ENCODE measurements around the gene IQGAP2.
"Not testable (repeated sequence)": the region's sequence is repeated elsewhere in the genome, so short reads cannot be mapped to it uniquely, and the experiment has no call there.

The IQGAP2 gene

GRCh38 chr5:76591366-76591765, 188.3 kb downstream of the IQGAP2 start:
- no peak overlapping the region for H3K4me3 ChIP-seq (ENCODE audit: insufficient read depth, low read depth, low read length, poor library complexity, severe bottlenecking)
- H3K27ac ChIP-seq (ENCODE audit: insufficient read depth, low read length, poor library complexity, severe bottlenecking), result no peak overlapping the region
- no peaks in the 10 kb centered on the region for H3K9me3 ChIP-seq (ENCODE audit: control insufficient read depth, low read length)
- no peaks in the 10 kb centered on the region for H3K27me3 ChIP-seq (replicated peaks; ENCODE audit: control insufficient read depth, insufficient read depth, low read length, poor library complexity, severe bottlenecking)
- peaks cover 37% of the 10 kb centered on the region for H3K36me3 ChIP-seq (ENCODE audit: control insufficient read depth, insufficient read depth, low read length)
- DNase-seq, result no peak
- no peaks in the 10 kb centered on the region for H3K4me1 ChIP-seq (ENCODE audit: control insufficient read depth, insufficient read depth, low read length, poor library complexity, severe bottlenecking)

DNA sequence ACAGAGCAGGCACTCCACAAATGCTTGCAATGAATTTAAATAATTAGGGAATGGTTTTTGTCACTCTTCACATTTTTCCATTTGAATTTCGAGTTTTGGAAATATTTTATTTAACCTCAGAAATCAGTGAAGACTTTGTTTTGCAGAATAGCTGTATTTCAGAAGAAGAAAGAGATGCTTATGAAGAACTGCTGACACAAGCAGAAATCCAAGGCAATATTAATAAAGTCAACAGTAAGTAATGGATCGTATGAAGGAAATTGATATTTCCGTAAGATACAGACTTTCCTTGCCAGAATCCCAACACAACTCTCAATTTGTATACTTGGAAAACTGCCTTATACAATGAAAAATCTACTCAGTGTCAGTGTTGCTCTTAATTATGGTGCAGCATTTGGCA, 189.6 kb downstream of the IQGAP2 start:
- no peaks in the 10 kb centered on the region for H3K27me3 ChIP-seq (replicated peaks; ENCODE audit: control insufficient read depth, insufficient read depth, low read length, poor library complexity, severe bottlenecking)
- no peaks in the 10 kb centered on the region for H3K4me1 ChIP-seq (ENCODE audit: control insufficient read depth, insufficient read depth, low read length, poor library complexity, severe bottlenecking)
- DNase-seq, result no peak
- no peak overlapping the region for H3K4me3 ChIP-seq (ENCODE audit: insufficient read depth, low read depth, low read length, poor library complexity, severe bottlenecking)
- H3K36me3 ChIP-seq (ENCODE audit: control insufficient read depth, insufficient read depth, low read length), result peaks cover 47% of the 10 kb centered on the region
- no peaks in the 10 kb centered on the region for H3K9me3 ChIP-seq (ENCODE audit: control insufficient read depth, low read length)
- no peak overlapping the region for H3K27ac ChIP-seq (ENCODE audit: insufficient read depth, low read length, poor library complexity, severe bottlenecking)

DNA sequence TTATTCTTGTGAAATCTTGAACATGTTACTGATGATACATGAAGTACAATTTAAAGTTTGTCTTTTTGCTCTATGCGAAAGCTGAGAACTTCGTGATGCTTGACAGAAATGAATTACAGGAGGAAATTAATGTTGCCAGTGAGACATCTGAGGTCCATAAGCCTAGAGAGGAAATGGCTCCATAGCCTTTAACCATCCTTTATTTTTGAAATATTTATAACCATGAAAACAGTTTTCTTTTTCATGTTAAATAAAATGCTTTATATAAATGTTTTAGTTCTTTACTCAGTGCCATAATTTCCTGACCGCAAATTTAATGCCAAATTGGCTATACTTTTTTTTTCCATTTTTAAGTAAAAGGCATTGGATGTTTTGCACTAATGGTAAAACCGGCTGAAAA, 191.0 kb downstream of the IQGAP2 start:
- Histone ChIP-seq H3K4me3 (ENCODE audit: insufficient read depth, low read depth, low read length, poor library complexity, severe bottlenecking) (no peak overlapping the region), H3K27ac (ENCODE audit: insufficient read depth, low read length, poor library complexity, severe bottlenecking) (no peak overlapping the region), H3K27me3 (replicated peaks; ENCODE audit: control insufficient read depth, insufficient read depth, low read length, poor library complexity, severe bottlenecking) (no peaks in the 10 kb centered on the region), H3K4me1 (ENCODE audit: control insufficient read depth, insufficient read depth, low read length, poor library complexity, severe bottlenecking) (no peaks in the 10 kb centered on the region), H3K36me3 (ENCODE audit: control insufficient read depth, insufficient read depth, low read length) (peaks cover 52% of the 10 kb centered on the region), H3K9me3 (ENCODE audit: control insufficient read depth, low read length) (no peaks in the 10 kb centered on the region)
- no peak for DNase-seq

DNA sequence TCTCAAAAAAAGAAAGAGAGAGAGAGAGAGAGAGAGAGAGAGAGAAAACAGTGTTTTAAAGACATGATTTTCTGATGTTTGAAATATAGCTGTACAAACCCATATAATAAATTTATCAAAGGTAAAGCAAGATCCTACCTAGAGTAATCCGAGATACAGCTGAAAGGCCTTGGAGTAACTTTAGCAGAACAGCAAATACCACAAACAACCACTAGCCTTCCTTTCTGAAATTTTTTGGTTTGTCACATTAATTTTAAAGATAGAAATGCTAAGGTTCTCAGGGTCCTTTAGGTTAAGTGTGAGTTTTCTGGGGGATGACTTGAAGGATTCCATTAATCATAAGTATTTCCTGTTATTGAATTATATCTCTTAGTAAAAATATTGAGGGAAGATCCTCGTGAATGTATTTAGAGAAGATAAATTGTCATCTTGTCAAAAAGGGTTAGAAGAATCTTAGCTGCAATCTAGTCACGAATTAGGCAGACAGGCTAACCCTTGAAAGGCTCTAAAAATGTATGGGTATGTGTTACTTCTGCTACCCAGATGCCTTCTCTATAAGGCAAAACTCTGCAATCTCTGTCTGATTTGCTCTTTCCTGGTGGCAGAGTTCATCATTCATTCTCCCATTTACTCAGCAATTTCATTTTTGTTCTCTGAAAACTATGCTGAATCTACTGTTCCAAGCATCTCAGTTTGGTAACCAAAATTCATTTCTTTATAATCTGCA, 192.8 kb downstream of the IQGAP2 start:
- Histone ChIP-seq H3K4me1 (ENCODE audit: control insufficient read depth, insufficient read depth, low read length, poor library complexity, severe bottlenecking) (no peaks in the 10 kb centered on the region), H3K36me3 (ENCODE audit: control insufficient read depth, insufficient read depth, low read length) (peaks cover 46% of the 10 kb centered on the region), H3K27ac (ENCODE audit: insufficient read depth, low read length, poor library complexity, severe bottlenecking) (no peak overlapping the region), H3K9me3 (ENCODE audit: control insufficient read depth, low read length) (no peaks in the 10 kb centered on the region), H3K4me3 (ENCODE audit: insufficient read depth, low read depth, low read length, poor library complexity, severe bottlenecking) (no peak overlapping the region), H3K27me3 (replicated peaks; ENCODE audit: control insufficient read depth, insufficient read depth, low read length, poor library complexity, severe bottlenecking) (no peaks in the 10 kb centered on the region)
- no peak for DNase-seq

DNA sequence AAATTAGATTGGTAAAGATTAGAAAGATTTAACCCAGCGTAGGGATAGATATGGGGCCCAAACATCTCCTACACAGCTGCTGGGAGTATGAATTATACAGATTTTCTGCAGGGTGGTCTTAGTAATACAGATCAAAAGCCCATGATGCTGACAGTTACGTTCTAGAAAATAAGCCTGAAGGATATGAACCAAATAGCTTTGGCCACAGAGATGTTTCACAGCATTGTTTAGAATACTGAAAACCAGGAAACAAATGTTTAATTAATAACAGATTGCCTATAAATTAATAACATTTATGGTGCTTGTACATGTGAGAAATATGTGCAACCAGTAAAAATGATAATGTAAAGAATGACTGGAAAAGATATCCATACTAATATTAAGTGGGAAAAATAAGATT, 195.4 kb downstream of the IQGAP2 start:
- H3K9me3 ChIP-seq (ENCODE audit: control insufficient read depth, low read length), result no peaks in the 10 kb centered on the region
- H3K4me1 ChIP-seq (ENCODE audit: control insufficient read depth, insufficient read depth, low read length, poor library complexity, severe bottlenecking), result no peaks in the 10 kb centered on the region
- no peak for DNase-seq
- H3K4me3 ChIP-seq (ENCODE audit: insufficient read depth, low read depth, low read length, poor library complexity, severe bottlenecking), result no peak overlapping the region
- H3K27me3 ChIP-seq (replicated peaks; ENCODE audit: control insufficient read depth, insufficient read depth, low read length, poor library complexity, severe bottlenecking), result no peaks in the 10 kb centered on the region
- no peak overlapping the region for H3K27ac ChIP-seq (ENCODE audit: insufficient read depth, low read length, poor library complexity, severe bottlenecking)
- peaks cover 36% of the 10 kb centered on the region for H3K36me3 ChIP-seq (ENCODE audit: control insufficient read depth, insufficient read depth, low read length)

- H3K36me3 ChIP-seq (ENCODE audit: control insufficient read depth, insufficient read depth, low read length), result peaks cover 40% of the 10 kb centered on the region
These were observed 197.6 kb downstream of the IQGAP2 start for GRCh38 chr5:76600716-76601115.

GRCh38 chr5:76601470-76601869, 198.4 kb downstream of the IQGAP2 start:
- peak in 1 of 3 donors; percentile 2 for DNase-seq
- Histone ChIP-seq H3K4me3 (ENCODE audit: insufficient read depth, low read depth, low read length, poor library complexity, severe bottlenecking) (no peak overlapping the region), H3K36me3 (ENCODE audit: control insufficient read depth, insufficient read depth, low read length) (peaks cover 45% of the 10 kb centered on the region), H3K27me3 (replicated peaks; ENCODE audit: control insufficient read depth, insufficient read depth, low read length, poor library complexity, severe bottlenecking) (no peaks in the 10 kb centered on the region), H3K9me3 (ENCODE audit: control insufficient read depth, low read length) (no peaks in the 10 kb centered on the region), H3K4me1 (ENCODE audit: control insufficient read depth, insufficient read depth, low read length, poor library complexity, severe bottlenecking) (no peaks in the 10 kb centered on the region), H3K27ac (ENCODE audit: insufficient read depth, low read length, poor library complexity, severe bottlenecking) (no peak overlapping the region)

More at GRCh38 chr5:76600716-76601115, 197.6 kb downstream of the IQGAP2 start:
- DNase-seq, result no peak
- Histone ChIP-seq H3K27ac (ENCODE audit: insufficient read depth, low read length, poor library complexity, severe bottlenecking) (no peak overlapping the region), H3K27me3 (replicated peaks; ENCODE audit: control insufficient read depth, insufficient read depth, low read length, poor library complexity, severe bottlenecking) (no peaks in the 10 kb centered on the region), H3K4me1 (ENCODE audit: control insufficient read depth, insufficient read depth, low read length, poor library complexity, severe bottlenecking) (no peaks in the 10 kb centered on the region), H3K4me3 (ENCODE audit: insufficient read depth, low read depth, low read length, poor library complexity, severe bottlenecking) (no peak overlapping the region), H3K9me3 (ENCODE audit: control insufficient read depth, low read length) (no peaks in the 10 kb centered on the region)

DNA sequence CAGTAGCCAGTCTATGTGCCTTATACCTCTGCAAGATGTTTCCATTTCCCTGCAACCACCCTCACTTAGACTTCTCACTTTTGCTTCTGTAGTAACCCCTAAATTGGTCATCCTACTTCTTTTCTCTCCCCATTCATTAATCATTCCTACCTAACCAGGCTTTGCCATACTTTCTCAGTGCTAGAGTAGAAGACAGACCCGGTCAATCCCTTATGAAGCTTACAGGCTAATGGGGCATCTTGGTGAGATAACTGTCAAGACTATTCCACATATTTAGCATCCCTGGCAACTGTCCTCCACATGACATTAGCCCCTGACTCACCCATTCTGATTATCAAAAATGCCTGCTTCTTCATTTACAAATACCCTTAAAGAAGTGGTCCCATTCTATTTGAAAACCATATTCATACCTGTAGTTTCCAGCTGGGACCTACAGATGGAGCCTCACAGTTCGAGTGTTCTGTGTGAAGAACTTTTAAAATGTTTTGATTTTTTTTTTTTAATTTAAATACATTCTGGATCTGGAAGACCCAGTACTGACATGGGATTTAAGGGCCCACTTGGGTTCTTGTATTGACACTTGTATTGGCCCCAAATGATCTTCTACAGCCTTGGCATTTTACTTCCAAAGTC, 199.1 kb downstream of the IQGAP2 start:
- Histone ChIP-seq H3K9me3 (ENCODE audit: control insufficient read depth, low read length) (no peaks in the 10 kb centered on the region), H3K27ac (ENCODE audit: insufficient read depth, low read length, poor library complexity, severe bottlenecking) (no peak overlapping the region), H3K27me3 (replicated peaks; ENCODE audit: control insufficient read depth, insufficient read depth, low read length, poor library complexity, severe bottlenecking) (no peaks in the 10 kb centered on the region), H3K36me3 (ENCODE audit: control insufficient read depth, insufficient read depth, low read length) (peaks cover 45% of the 10 kb centered on the region), H3K4me1 (ENCODE audit: control insufficient read depth, insufficient read depth, low read length, poor library complexity, severe bottlenecking) (no peaks in the 10 kb centered on the region), H3K4me3 (ENCODE audit: insufficient read depth, low read depth, low read length, poor library complexity, severe bottlenecking) (no peak overlapping the region)
- no peak for DNase-seq

DNA sequence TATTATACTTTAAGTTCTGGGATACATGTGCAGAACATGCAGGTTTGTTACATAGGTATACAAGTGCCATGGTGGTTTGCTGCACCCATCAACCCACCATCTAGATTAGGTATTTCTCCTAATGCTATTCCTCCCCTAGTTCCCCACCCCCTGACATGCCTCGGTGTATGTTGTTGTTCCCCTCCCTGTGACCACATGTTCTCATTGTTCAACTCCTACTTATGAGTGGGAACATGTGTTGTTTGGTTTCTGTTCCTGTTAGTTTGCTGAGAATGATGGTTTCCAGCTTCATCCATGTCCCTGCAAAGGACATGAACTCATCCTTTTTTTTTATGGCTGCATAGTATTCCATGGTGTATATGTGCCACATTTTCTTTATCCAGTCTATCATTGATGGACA, 200.9 kb downstream of the IQGAP2 start:
- not testable (repeated sequence) for H3K27me3 ChIP-seq (replicated peaks; ENCODE audit: control insufficient read depth, insufficient read depth, low read length, poor library complexity, severe bottlenecking); H3K4me1 ChIP-seq (ENCODE audit: control insufficient read depth, insufficient read depth, low read length, poor library complexity, severe bottlenecking); H3K4me3 ChIP-seq (ENCODE audit: insufficient read depth, low read depth, low read length, poor library complexity, severe bottlenecking); DNase-seq; H3K27ac ChIP-seq (ENCODE audit: insufficient read depth, low read length, poor library complexity, severe bottlenecking); H3K9me3 ChIP-seq (ENCODE audit: control insufficient read depth, low read length)
- peaks cover 41% of the 10 kb centered on the region for H3K36me3 ChIP-seq (ENCODE audit: control insufficient read depth, insufficient read depth, low read length)

GRCh38 chr5:76604838-76605237, 201.8 kb downstream of the IQGAP2 start:
- Histone ChIP-seq H3K27ac (ENCODE audit: insufficient read depth, low read length, poor library complexity, severe bottlenecking) (no peak overlapping the region), H3K4me3 (ENCODE audit: insufficient read depth, low read depth, low read length, poor library complexity, severe bottlenecking) (no peak overlapping the region), H3K27me3 (replicated peaks; ENCODE audit: control insufficient read depth, insufficient read depth, low read length, poor library complexity, severe bottlenecking) (no peaks in the 10 kb centered on the region), H3K36me3 (ENCODE audit: control insufficient read depth, insufficient read depth, low read length) (peaks cover 41% of the 10 kb centered on the region), H3K4me1 (ENCODE audit: control insufficient read depth, insufficient read depth, low read length, poor library complexity, severe bottlenecking) (no peaks in the 10 kb centered on the region), H3K9me3 (ENCODE audit: control insufficient read depth, low read length) (no peaks in the 10 kb centered on the region)
- DNase-seq, result no peak

All from effector memory CD4-positive, alpha-beta T cell (primary cell).